HCT116 (cell line): ENCODE results near the gene COMMD1.

Experiments
- CTCF ChIP-seq, 3 experiments: fragments of 200-600 bp in 1 of 3; sonication (generic) in 1 of 3; IDR thresholded peaks in 2 of 3; conservative IDR thresholded peaks in 1 of 3; 2 replicates each; pipeline ENCODE4 v1.5.1; 2012 to 2017; ENCODE audit warnings: low read depth in 2 of 3, low read length in 2 of 3, antibody characterized with exemption in 1 of 3, borderline replicate concordance in 1 of 3, control low read depth in 1 of 3, mild to moderate bottlenecking in 1 of 3, mixed read lengths in 1 of 3, mixed run types in 1 of 3, moderate library complexity in 1 of 3; ENCODE audit not compliant: insufficient read depth in 1 of 3
- EZH2 ChIP-seq: fragments of 200-600 bp; sonication (generic); IDR thresholded peaks from 2 replicates; pipeline ENCODE4 v1.6.1; 2017; ENCODE audit warnings: antibody characterized with exemption, mixed run types
- JUND ChIP-seq: IDR thresholded peaks from 2 replicates; pipeline ENCODE4 v1.6.1; 2012
- POLR2A ChIP-seq: IDR thresholded peaks from 2 replicates; pipeline ENCODE4 v1.7.0; 2011; ENCODE audit warnings: borderline replicate concordance; ENCODE audit not compliant: insufficient read depth, insufficient read length; ENCODE audit errors: extremely low read depth
- POLR2AphosphoS5 ChIP-seq: IDR thresholded peaks from 2 replicates; pipeline ENCODE4 v1.6.1; 2011; ENCODE audit warnings: mild to moderate bottlenecking, low read depth, low read length, moderate library complexity
- RAD21 ChIP-seq: IDR thresholded peaks from 2 replicates; pipeline ENCODE4 v1.6.1; 2012; ENCODE audit warnings: low read depth, mild to moderate bottlenecking
- SP1 ChIP-seq: IDR thresholded peaks from 2 replicates; pipeline ENCODE4 v1.6.1; 2012; ENCODE audit warnings: low read depth

GRCh38 chr2:61898810-61899209 is 6.7 kb upstream of the COMMD1 start:
- TF ChIP-seq RAD21 (peak; percentile 70), CTCF (IDR thresholded peaks at IDR 0.05 in 2 of 3, conservative IDR thresholded peaks at IDR 0.05 in 1 of 3; ENCODE audit: borderline replicate concordance in 1 of 3, insufficient read depth in 1 of 3, low read depth in 2 of 3, low read length in 2 of 3) (peak; percentile 47 to 57 (median 56); a peak in 5 of 6 replicates), POLR2AphosphoS5 (no peak), POLR2A (no peak), JUND (no peak), SP1 (no peak), EZH2 (no peak)
